Astrocyte of the spinal cord (primary cell): ENCODE measurements around the gene SLC6A7.

ENCODE experiments used
- DNase-seq: peaks from one replicate; pipeline ENCODE4 v3.0.0; 2011; ENCODE audit warnings: low read depth, low spot score
- H3K4me3 ChIP-seq: 2 replicates; pipeline ENCODE4 v1.5.1; 2011; ENCODE audit warnings: low read depth, mild to moderate bottlenecking, low read length, moderate library complexity
- in situ Hi-C: cut with HindIII; loops from 2 replicates; pipeline ENCODE4 v1.10.0; 2017; ENCODE audit warnings: low sequenced_read_pairs
- TF ChIP-seq, protein P1 (sequence below): IDR thresholded peaks from 2 replicates; pipeline ENCODE4 v1.5.1; 2012; ENCODE audit warnings: low read depth, mild to moderate bottlenecking, low read length, inconsistent platforms

Gene SLC6A7

DNA sequence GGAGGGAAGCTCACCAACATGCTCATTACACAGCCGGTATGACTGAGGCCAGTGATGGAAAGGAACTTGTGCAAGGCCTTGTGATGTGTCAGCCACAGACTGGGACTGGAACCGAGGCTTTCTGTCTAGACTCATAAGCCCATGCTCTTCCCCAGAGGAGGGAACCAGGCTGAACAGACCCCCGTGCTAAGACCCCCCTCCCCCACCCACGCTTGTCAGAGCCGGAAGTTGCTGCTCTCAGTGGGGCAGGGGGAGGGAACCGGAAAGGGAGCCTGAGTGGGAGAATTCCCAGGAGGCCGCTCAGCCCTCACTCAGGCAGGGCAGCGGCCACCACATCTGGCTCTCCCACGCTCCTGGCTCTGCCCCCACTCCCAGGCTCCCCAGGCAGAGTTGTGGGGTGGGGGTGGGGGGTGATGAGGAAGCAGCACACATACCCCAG lies 30.1 kb upstream of the SLC6A7 start:
- TF ChIP-seq, protein P1, sequence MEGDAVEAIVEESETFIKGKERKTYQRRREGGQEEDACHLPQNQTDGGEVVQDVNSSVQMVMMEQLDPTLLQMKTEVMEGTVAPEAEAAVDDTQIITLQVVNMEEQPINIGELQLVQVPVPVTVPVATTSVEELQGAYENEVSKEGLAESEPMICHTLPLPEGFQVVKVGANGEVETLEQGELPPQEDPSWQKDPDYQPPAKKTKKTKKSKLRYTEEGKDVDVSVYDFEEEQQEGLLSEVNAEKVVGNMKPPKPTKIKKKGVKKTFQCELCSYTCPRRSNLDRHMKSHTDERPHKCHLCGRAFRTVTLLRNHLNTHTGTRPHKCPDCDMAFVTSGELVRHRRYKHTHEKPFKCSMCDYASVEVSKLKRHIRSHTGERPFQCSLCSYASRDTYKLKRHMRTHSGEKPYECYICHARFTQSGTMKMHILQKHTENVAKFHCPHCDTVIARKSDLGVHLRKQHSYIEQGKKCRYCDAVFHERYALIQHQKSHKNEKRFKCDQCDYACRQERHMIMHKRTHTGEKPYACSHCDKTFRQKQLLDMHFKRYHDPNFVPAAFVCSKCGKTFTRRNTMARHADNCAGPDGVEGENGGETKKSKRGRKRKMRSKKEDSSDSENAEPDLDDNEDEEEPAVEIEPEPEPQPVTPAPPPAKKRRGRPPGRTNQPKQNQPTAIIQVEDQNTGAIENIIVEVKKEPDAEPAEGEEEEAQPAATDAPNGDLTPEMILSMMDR = no peak
- H3K4me3 ChIP-seq = no peak overlapping the region
- in situ Hi-C loops = no loop called here
- DNase-seq = peak; percentile 67

DNA sequence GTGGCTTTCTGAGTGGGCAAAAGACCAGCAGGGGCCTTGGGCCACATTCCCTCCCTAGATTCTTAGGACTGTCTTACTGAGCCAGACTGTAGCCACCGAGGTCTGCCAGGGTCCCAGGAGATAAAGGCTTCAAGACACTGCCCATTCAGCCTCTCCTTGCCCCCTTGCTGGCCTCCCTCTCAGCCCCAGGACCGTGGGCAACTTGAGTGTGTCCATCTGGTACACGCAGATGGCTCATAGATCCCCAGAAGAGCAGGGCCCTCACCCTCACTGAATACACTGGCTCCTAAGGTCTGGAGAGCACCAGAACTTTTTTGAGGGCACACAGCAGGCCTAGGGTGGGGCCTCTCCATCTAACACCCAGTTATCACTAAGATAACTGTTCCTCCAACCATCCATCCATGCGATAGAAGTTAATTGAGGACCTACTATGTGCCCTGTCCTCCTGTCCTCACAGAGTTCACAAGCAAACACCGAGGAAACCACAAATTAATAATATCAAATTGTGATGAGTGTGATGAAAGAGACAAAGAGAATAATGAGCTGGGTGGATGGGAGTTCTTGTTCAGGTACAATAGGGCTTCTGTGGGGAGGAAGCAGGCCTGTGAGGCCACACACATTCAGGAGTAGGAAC lies 29.3 kb upstream of the SLC6A7 start:
- no peak overlapping the region for H3K4me3 ChIP-seq
- in situ Hi-C loops = no loop called here
- TF ChIP-seq, protein P1 = no peak
- DNase-seq = no peak

DNA sequence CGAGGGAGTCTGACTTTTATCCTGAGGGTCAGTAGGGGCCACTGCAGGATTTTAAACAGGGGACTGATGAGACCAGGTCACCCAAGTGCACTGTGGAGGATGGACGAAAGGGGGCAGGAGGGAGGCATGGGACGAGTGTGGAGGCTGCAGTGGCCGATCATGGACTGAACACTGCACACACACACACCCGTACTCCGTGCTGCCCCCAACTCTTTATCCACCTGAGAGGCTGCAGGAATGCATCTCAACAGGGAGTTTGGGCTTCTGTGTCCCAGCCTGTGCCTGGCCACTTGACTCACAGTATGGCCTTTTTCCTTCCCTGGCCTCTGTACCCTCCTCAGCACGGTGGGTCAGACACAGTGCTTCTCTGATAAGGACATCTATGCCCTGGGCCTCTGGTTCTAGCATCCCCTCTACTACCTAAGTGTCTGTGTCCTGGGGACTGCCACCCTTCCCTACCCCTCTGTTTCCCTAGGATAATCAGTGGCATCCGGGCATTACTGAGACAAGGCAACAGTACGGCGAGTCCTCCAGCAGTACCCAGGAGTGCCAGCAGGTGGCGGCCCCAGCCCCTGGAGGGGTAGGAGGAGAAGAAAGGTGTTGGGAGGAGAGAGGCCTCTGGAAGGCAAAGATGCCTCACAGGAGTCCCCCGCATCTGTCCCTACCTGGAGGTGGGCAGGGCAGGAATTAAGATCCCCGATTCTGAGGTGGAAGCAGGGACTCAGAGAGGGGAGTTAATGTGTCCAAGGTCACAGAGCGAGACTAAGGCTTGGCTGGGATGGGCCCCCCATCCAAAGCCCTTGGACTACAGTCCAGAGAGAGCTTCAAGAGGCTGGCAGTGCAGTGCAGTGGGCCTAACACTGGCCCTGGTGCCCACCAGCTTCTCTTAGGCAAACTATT lies 28.4 kb upstream of the SLC6A7 start:
- in situ Hi-C loops = no loop called here
- TF ChIP-seq, protein P1 = peak; percentile 99
- H3K4me3 ChIP-seq = no peak overlapping the region
- DNase-seq = peak; percentile 74

DNA sequence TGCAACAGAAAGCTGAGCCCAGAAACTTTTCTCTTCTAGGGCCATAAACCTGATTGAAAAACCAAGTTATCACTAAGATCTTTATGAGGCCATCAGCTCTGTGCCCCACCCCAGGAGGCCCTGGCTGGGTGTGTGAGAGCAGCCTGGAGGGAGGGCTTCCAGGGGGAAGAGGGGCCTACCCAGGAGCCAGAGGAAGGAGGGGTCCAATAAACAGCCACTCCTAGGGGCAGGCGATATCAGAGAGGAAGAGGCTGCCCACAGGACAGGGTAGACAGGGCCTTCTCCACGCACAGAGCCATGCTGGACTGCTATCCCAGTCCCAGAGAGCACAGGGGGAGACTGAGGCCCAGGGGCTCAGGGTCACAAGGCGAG lies 27.7 kb upstream of the SLC6A7 start:
- in situ Hi-C loops = no loop called here
- TF ChIP-seq, protein P1 = no peak
- DNase-seq = no peak
- no peak overlapping the region for H3K4me3 ChIP-seq

DNA sequence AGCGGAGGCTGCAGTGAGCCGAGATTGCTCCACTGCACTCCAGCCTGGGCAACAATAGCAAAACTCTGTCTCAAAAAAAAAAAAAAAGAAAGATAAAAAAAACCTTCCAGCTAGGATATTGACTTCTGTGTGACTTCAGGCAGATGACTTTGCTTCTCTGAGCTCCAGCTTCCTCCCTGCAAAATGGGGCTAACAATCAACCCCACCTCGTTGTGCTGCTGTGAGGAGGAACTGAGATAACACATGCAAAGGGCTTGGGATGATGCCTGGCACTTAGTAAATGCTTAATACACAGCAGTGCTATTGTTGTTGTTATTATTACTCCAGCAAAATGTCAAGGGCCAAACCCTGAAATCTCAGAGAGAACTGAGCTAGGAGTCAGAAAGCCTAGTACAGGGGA lies 26.8 kb upstream of the SLC6A7 start:
- in situ Hi-C loops = no loop called here
- no peak overlapping the region for H3K4me3 ChIP-seq
- TF ChIP-seq, protein P1 = no peak
- no peak for DNase-seq

DNA sequence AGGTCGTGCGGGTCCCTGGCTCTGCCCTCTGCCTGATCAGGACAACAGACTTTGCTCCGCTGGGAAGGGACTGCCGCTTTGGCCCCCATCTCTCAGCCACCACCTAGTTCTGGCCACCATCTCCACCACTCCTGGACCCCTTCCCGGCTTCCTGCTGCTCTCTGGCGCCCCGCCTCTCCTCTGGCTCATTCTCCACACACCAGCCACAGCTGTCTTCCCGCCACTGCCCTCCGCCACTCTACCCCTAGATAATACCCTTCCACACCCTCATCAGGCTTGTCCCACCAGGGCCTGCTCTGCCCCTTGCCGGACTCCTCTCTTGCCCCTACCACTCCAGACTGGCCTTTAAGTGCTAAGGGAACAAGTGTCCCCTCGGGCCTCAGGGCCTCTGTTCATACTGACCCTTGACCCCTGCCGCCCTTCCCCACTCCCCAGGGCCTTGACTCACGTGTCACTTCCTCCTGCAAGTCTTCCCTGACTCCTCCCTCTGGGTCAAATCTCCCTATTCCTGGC lies 26.3 kb upstream of the SLC6A7 start:
- TF ChIP-seq, protein P1 = peak; percentile 8
- in situ Hi-C loops = no loop called here

More for the DNA sequence above, 26.3 kb upstream of the SLC6A7 start:
- no peak for DNase-seq
- H3K4me3 ChIP-seq = no peak overlapping the region
